ENCODE data around the gene AK2.
"Not testable (repeated sequence)": the region's sequence is repeated elsewhere in the genome, so short reads cannot be mapped to it uniquely, and the experiment has no call there.

The AK2 gene

GRCh38 chr1:33080373-33080772 is 43.7 kb upstream of the AK2 start:
- peak overlapping the region; percentile 23 for H3K27ac ChIP-seq

DNA sequence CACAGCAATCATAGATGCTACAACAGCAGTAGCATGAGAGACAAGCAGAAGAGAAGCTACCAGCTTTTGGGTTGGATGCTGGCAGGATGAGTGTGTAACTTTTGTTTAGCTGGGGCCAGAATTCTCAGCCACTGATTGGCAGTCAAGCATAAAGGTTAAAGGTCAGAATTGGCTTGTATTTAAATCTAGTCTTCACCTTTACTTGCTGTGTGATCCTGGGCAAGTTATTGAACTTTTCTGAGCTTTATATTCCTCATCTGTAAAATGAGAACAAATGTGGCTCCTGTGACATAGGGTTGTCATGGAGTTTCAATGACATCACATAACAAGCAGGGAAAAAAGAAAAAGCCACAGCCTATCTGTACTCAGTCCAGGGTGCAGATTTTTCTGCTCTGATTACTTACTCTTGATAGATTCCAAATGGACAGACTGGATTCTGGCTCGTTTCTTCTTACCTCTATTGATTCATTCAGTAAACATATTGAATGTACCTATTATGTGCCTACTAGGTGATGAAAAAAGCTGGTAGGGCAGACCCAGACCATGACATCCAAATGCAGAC is 41.4 kb upstream of the AK2 start:
- no peak overlapping the region for H3K27ac ChIP-seq
- no peak for TF ChIP-seq ZFX (IDR thresholded peaks at IDR 0.05)
- TF ChIP-seq, protein P1, sequence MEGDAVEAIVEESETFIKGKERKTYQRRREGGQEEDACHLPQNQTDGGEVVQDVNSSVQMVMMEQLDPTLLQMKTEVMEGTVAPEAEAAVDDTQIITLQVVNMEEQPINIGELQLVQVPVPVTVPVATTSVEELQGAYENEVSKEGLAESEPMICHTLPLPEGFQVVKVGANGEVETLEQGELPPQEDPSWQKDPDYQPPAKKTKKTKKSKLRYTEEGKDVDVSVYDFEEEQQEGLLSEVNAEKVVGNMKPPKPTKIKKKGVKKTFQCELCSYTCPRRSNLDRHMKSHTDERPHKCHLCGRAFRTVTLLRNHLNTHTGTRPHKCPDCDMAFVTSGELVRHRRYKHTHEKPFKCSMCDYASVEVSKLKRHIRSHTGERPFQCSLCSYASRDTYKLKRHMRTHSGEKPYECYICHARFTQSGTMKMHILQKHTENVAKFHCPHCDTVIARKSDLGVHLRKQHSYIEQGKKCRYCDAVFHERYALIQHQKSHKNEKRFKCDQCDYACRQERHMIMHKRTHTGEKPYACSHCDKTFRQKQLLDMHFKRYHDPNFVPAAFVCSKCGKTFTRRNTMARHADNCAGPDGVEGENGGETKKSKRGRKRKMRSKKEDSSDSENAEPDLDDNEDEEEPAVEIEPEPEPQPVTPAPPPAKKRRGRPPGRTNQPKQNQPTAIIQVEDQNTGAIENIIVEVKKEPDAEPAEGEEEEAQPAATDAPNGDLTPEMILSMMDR (conservative IDR thresholded peaks at IDR 0.05): no peak

More at GRCh38 chr1:33080373-33080772, 43.7 kb upstream of the AK2 start:
- TF ChIP-seq, protein P1 (conservative IDR thresholded peaks at IDR 0.05): no peak
- TF ChIP-seq ZFX (IDR thresholded peaks at IDR 0.05): no peak

DNA sequence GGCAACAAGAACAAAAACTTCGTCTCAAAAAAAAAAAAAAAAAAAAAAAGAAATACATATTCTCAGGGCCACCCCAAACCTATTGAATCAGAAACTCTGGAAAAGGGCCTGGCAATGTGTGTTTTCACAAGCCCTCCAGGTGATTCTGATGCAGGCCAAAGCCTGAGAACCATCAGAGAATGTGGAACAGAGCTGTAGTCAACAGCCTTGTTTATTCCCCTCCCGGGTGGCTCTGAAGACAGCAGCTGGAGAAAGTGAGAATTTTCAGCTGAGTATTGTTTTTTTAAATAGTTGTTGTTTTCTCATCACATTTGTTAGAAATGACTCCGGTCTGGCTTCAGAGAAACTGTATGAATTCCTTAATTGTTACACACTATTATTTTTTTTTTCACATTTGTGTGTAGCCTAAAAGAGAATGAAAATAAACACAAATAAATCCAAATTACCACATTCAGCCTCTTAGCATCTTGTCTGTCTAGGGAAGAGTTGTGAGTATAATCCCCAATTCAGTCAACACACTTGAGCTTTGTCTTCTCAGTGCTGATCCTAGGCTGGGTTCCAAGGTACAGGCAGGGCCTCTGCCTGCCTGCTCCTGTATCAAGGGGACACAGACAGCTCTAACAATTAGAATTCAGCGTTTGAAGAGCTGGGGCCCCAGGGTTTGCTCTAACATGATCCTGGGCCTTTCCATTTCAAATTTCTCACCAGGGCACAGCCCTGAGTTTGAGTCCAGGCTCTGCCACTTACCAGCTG is 37.7 kb upstream of the AK2 start:
- no peak overlapping the region for H3K27ac ChIP-seq
- TF ChIP-seq ZFX (IDR thresholded peaks at IDR 0.05): no peak
- TF ChIP-seq, protein P1 (conservative IDR thresholded peaks at IDR 0.05): no peak

DNA sequence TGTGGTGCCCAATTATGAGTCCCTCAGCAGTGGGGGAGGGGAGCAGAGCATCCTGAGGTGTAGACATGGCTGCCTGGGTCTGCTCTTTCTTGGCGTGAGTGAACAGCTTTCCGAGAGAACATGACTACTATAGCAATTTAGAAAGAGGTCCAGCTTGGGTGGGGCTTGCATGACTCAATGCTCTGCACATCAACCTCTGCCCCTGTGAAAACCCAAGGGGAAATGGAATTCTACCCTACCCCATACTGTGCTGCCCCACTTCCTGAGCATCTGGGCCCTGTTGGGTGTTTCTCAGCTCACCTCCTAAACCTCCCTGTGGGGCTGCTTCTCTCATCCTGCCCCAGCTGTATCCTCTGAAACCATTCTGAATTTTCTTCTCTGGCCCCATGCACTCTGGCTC is 36.0 kb upstream of the AK2 start:
- TF ChIP-seq ZFX (IDR thresholded peaks at IDR 0.05): no peak
- TF ChIP-seq, protein P1 (conservative IDR thresholded peaks at IDR 0.05): no peak
- no peak overlapping the region for H3K27ac ChIP-seq

DNA sequence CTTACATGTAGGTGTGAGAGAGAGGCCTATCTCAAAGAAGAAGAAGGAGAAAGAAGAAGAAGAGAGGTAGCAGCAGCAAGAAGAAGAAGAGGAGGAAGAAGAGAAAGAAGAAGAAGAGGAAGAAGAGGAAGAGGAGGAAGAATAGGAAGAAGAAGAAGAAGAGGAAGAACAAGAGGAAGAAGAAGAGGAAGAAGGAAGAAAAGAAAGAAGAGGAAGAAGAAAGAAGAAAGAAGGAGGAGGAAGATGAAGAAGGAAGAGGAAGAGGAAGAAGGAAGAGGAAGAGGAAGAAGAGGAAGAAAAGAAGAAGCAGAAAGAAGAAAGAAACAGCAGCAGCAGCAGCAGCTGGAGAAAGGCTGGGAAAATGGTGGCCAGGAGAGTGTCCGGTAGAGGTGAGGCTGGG is 33.9 kb upstream of the AK2 start:
- H3K27ac ChIP-seq: no peak overlapping the region
- TF ChIP-seq ZFX (IDR thresholded peaks at IDR 0.05): no peak
- TF ChIP-seq, protein P1 (conservative IDR thresholded peaks at IDR 0.05): no peak

- not testable (repeated sequence) for H3K27ac ChIP-seq
Observed at GRCh38 chr1:33068108-33068507, 31.4 kb upstream of the AK2 start.

GRCh38 chr1:33066477-33066876 is 29.8 kb upstream of the AK2 start:
- not testable (repeated sequence) for H3K27ac ChIP-seq

DNA sequence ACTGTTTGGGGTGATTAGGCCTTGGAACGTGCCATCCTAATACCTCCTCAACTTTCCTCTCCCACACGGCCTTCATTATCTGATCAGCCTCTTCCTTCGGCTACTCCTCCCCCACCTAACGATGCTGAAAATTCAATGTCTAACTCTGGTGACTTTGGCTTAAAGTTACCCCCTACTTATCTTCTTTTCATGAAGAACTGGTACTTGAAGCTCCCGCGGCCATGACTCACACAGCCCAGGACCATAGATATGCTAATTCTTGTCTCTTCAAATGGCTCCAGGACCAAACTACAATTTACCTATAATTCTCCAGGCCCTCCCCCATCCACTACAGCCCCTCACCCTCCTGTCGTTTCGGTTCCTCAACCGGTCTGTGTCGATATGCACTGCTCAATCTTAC is 28.6 kb upstream of the AK2 start:
- no peak overlapping the region for H3K27ac ChIP-seq
- TF ChIP-seq ZFX (IDR thresholded peaks at IDR 0.05): no peak
- TF ChIP-seq, protein P1 (conservative IDR thresholded peaks at IDR 0.05): no peak

GRCh38 chr1:33064284-33064683 is 27.6 kb upstream of the AK2 start:
- not testable (repeated sequence) for H3K27ac ChIP-seq
